Right ventricle myocardium inferior (tissue), 1 donor: ENCODE measurements around the gene MAP3K21. TPM values are rescaled to one million over a fixed set of nuclear protein-coding genes. Genes with fewer than 3 reads are reported as not detected.

Experiments used
- ATAC-seq: fragments of 200-7000 bp; cut with Tn5 transposase; one replicate; pipeline ENCODE4 v1.9.1; 2020; ENCODE audit warnings: mild to moderate bottlenecking, moderate library complexity
- DNase-seq: peaks from one replicate; pipeline ENCODE4 v3.0.0; 2021; ENCODE audit errors: missing footprints
- intact Hi-C: fragments of 100-400 bp; cut with DNase I; formaldehyde crosslinking; loops from one replicate; pipeline ENCODE4 v1.11.0; 2022
- total RNA-seq: library from RNA; stranded (reverse); fragmentation: NEBNext Ultra II Directional; extraction: Animal tissue kit (Norgen Biotek cat#: 25700); gene quantifications from one replicate; pipeline ENCODE4 v1.2.1, GENCODE V29; 2021
- donor health status: DM: no; HTN: yes; CAD: no; lungs with severe emphysema.

MAP3K21 gene
- total RNA-seq, 1 donor from 2014 or later: 0.32 TPM

- no peak for ATAC-seq
- no peak for DNase-seq
- intact Hi-C loops: no loop called here
These were observed 48.1 kb downstream of the MAP3K21 start for GRCh38 chr1:233375653-233376052.

- intact Hi-C loops: no loop called here
- DNase-seq: no peak
- no peak for ATAC-seq
These were observed 49.0 kb downstream of the MAP3K21 start for GRCh38 chr1:233376382-233377110.

- no peak for ATAC-seq
- no peak for DNase-seq
- intact Hi-C loops: no loop called here
These were observed 52.4 kb downstream of the MAP3K21 start for GRCh38 chr1:233379869-233380438.

- intact Hi-C loops: no loop called here
- ATAC-seq: no peak
These were observed 54.3 kb downstream of the MAP3K21 start for GRCh38 chr1:233381806-233382205.

GRCh38 chr1:233383984-233384383, 56.5 kb downstream of the MAP3K21 start:
- intact Hi-C loops: no loop called here
- ATAC-seq (no peak), DNase-seq (no peak)

More at GRCh38 chr1:233381806-233382205, 54.3 kb downstream of the MAP3K21 start:
- no peak for DNase-seq

GRCh38 chr1:233386336-233386735, 58.8 kb downstream of the MAP3K21 start:
- no peak for ATAC-seq
- DNase-seq: no peak
- intact Hi-C loops: no loop called here

- intact Hi-C loops: no loop called here
- DNase-seq: no peak
These were observed 60.1 kb downstream of the MAP3K21 start for GRCh38 chr1:233387585-233387984.

GRCh38 chr1:233389169-233389568, 61.6 kb downstream of the MAP3K21 start:
- intact Hi-C loops: no loop called here
- no peak for DNase-seq
- no peak for ATAC-seq

More at GRCh38 chr1:233387585-233387984, 60.1 kb downstream of the MAP3K21 start:
- no peak for ATAC-seq

- ATAC-seq: no peak
- intact Hi-C loops: no loop called here
These were observed 62.4 kb downstream of the MAP3K21 start for GRCh38 chr1:233389893-233390292.

GRCh38 chr1:233390842-233391737, 63.6 kb downstream of the MAP3K21 start:
- ATAC-seq: no peak
- intact Hi-C loops: no loop called here
- no peak for DNase-seq

More at GRCh38 chr1:233389893-233390292, 62.4 kb downstream of the MAP3K21 start:
- DNase-seq: no peak

- intact Hi-C loops: no loop called here
These were observed 65.7 kb downstream of the MAP3K21 start for GRCh38 chr1:233393084-233393840.

GRCh38 chr1:233393926-233394680, 66.6 kb downstream of the MAP3K21 start:
- intact Hi-C loops: no loop called here
- ATAC-seq (peak; percentile 65), DNase-seq (no peak)

More at GRCh38 chr1:233393084-233393840, 65.7 kb downstream of the MAP3K21 start:
- DNase-seq: no peak
- no peak for ATAC-seq

GRCh38 chr1:233394860-233395717, 67.6 kb downstream of the MAP3K21 start:
- DNase-seq: no peak

GRCh38 chr1:233395863-233396646, 68.5 kb downstream of the MAP3K21 start:
- ATAC-seq (no peak), DNase-seq (no peak)
- intact Hi-C loops: no loop called here

More at GRCh38 chr1:233394860-233395717, 67.6 kb downstream of the MAP3K21 start:
- intact Hi-C loops: no loop called here
- ATAC-seq: peak; percentile 76

GRCh38 chr1:233406339-233406960, 78.9 kb downstream of the MAP3K21 start:
- intact Hi-C loops: no loop called here
- DNase-seq (no peak), ATAC-seq (no peak)
